Fibroblast of lung (primary cell): ENCODE results near the gene KREMEN1.
"Not testable (repeated sequence)": the region's sequence is repeated elsewhere in the genome, so short reads cannot be mapped to it uniquely, and the experiment has no call there.

Experiments used
- CTCF ChIP-seq, 2 donors: IDR thresholded peaks in 1 of 2; conservative IDR thresholded peaks in 1 of 2; 1 replicate in 1 of 2; 2 replicates in 1 of 2; pipeline ENCODE4 v1.5.1; 2011 to 2012; ENCODE audit warnings: low read length in 2 of 2, control low read depth in 1 of 2, inconsistent platforms in 1 of 2, low read depth in 1 of 2, mild to moderate bottlenecking in 1 of 2
- EZH2 ChIP-seq: IDR thresholded peaks from 2 replicates; pipeline ENCODE4 v1.5.1; 2012; ENCODE audit warnings: low read length, control low read depth, mild to moderate bottlenecking; ENCODE audit errors: missing control alignments

GRCh38 chr22:29120098-29120912, 47.5 kb downstream of the KREMEN1 start:
- TF ChIP-seq CTCF (conservative IDR thresholded peaks at IDR 0.05 in 1 of 2, IDR thresholded peaks at IDR 0.05 in 1 of 2; ENCODE audit: low read depth in 1 of 2, low read length in 2 of 2); EZH2: not testable (repeated sequence)
